Prostate gland (tissue), 2 donors: ENCODE measurements around the gene GRID2. TPM values are rescaled to one million over a fixed set of nuclear protein-coding genes. Genes with fewer than 3 reads are reported as not detected.

Experiments used
- DNase-seq: peaks from one replicate; pipeline ENCODE4 v3.0.0-alpha.2; 2019; ENCODE audit warnings: low spot score
- H3K27ac ChIP-seq, 2 donors: fragments of 200-600 bp; sonication (generic); 2 replicates each; pipeline ENCODE4 v1.5.1; 2017 to 2019
- H3K27me3 ChIP-seq: fragments of 200-600 bp; sonication (generic); replicated peaks from 2 replicates; pipeline ENCODE4 v1.5.1; 2019; ENCODE audit not compliant: insufficient read depth
- H3K36me3 ChIP-seq, 2 donors: fragments of 200-600 bp; sonication (generic); 1 replicate in 1 of 2; 2 replicates in 1 of 2; pipeline versions ENCODE4 v1.5.1 to v1.8.1; 2017 to 2019
- H3K4me1 ChIP-seq: fragments of 200-600 bp; sonication (generic); replicated peaks from 2 replicates; pipeline ENCODE4 v1.5.1; 2019
- H3K4me3 ChIP-seq, 2 donors: fragments of 200-600 bp; sonication (generic); 2 replicates each; pipeline ENCODE4 v1.5.1; 2017 to 2019
- H3K9me3 ChIP-seq: fragments of 200-600 bp; sonication (generic); 2 replicates; pipeline ENCODE4 v1.5.1; 2017
- POLR2A ChIP-seq: fragments of 450-650 bp; IDR thresholded peaks from one replicate; pipeline ENCODE4 v1.6.1; 2016; ENCODE audit warnings: antibody characterized with exemption, mild to moderate bottlenecking
- POLR2AphosphoS5 ChIP-seq: sonication (generic); formaldehyde crosslinking; IDR thresholded peaks from one replicate; pipeline ENCODE4 v1.6.1; 2017; ENCODE audit warnings: antibody characterized with exemption
- WGBS: methylation state at CpG from one replicate; pipeline ENCODE4 v1.1.5; 2018; 5-methylcytosine and 5-hydroxymethylcytosine counted together
- intact Hi-C: fragments of 100-400 bp; cut with DNase I; formaldehyde crosslinking; loops from one replicate; pipeline ENCODE4 v1.14.2; 2022
- total RNA-seq, 2 donors: library from RNA; depleted of rRNA; stranded (reverse); fragments of >200 nt; gene quantifications; one replicate each; pipeline ENCODE4 v1.1.0, GENCODE V29; 2016
- TF ChIP-seq, protein P1 (sequence below), 4 experiments: fragments of 200-600 bp in 2 of 4; fragments of 450-650 bp in 2 of 4; sonication (generic) in 2 of 4; IDR thresholded peaks; 1 replicate in 3 of 4; 2 replicates in 1 of 4; pipeline ENCODE4 v1.5.1; 2016 to 2019; ENCODE audit warnings: antibody characterized with exemption in 4 of 4, mild to moderate bottlenecking in 2 of 4, moderate library complexity in 2 of 4

The GRID2 gene
- total RNA-seq, 2 donors from 2014 or later: 0.09 to 11.0 TPM

DNA sequence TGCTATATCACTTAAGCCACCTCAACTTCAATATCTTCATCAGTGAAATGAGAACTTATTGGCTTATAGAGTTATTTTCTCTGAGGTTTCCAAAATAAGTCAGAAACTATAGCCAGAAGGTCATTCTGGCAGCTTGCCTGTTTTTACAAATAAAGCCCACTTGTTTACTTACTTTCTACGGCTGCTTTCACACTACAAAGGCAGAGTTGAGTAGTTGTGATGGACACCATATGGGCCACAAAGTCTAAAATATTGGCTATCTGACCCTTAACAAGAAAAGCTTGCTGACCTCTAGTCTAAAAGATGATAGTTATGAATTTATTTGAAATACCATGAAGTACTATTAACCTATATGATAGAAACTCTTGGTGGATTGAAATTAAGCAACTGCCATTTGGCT lies 1457.5 kb downstream of the GRID2 start:
- no peaks in the 10 kb centered on the region for H3K4me1 ChIP-seq
- WGBS: 49% methylated on average over 1 of the region's 1 CpG
- no peak for DNase-seq
- intact Hi-C loops: no loop called here
- H3K9me3 ChIP-seq: no peaks in the 10 kb centered on the region
- no peak overlapping the region for H3K27ac ChIP-seq
- TF ChIP-seq POLR2AphosphoS5 (no peak), POLR2A (no peak)
- TF ChIP-seq, protein P1, sequence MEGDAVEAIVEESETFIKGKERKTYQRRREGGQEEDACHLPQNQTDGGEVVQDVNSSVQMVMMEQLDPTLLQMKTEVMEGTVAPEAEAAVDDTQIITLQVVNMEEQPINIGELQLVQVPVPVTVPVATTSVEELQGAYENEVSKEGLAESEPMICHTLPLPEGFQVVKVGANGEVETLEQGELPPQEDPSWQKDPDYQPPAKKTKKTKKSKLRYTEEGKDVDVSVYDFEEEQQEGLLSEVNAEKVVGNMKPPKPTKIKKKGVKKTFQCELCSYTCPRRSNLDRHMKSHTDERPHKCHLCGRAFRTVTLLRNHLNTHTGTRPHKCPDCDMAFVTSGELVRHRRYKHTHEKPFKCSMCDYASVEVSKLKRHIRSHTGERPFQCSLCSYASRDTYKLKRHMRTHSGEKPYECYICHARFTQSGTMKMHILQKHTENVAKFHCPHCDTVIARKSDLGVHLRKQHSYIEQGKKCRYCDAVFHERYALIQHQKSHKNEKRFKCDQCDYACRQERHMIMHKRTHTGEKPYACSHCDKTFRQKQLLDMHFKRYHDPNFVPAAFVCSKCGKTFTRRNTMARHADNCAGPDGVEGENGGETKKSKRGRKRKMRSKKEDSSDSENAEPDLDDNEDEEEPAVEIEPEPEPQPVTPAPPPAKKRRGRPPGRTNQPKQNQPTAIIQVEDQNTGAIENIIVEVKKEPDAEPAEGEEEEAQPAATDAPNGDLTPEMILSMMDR (IDR thresholded peaks at IDR 0.05): no peak
- no peaks in the 10 kb centered on the region for H3K36me3 ChIP-seq
- H3K27me3 ChIP-seq: peaks cover 2% of the 10 kb centered on the region
- no peak overlapping the region for H3K4me3 ChIP-seq

DNA sequence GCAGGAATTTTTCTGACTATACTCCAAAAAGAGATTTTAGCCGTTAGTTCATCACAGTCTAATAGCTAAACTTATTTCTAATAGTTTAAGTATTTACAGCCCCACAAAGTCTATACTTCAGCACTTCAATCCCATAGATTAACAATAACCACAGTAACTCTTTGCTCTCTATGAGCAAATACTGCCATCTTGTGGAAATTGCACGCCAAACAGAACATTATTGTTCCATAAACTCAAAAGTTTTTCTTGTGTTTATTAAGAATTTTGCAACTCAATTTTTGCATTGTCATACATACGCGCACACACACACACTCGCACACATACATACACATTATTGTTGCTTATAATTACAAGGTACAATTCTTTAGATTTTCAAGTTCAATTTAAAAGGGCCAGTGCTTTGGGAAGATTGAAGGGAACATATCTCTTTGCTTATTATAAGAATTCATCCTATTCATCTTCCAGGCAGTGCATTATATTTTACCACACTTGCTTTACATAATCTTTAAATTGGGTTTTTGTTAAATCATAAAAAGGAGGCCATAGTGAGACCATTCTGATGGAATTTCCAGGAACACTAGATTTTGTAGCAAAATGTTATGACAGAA lies 1461.0 kb downstream of the GRID2 start:
- peak; percentile 7 for DNase-seq

DNA sequence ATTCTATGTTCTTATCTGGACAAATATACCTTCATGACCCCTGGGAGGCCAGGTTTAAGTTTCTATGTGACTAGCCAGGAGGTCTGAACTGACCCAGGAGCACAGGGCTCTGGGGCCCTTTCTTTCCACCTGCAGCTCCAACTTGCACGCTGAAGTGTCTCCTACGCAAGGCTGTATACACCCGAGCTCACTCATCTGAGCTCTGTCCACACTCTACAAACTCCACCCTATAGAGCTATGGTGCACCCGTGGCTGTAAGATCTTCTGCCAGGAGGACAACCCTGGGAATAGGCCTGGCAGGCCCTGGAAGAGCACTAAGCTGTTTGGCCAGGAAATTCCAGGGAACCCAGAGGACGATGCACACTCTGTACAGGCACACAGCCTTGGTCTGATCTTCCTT lies 1464.2 kb downstream of the GRID2 start:
- DNase-seq: no peak
- WGBS: 72% methylated on average over 5 of the region's 5 CpGs
- intact Hi-C loops: no loop called here
- H3K27me3 ChIP-seq: peaks cover 2% of the 10 kb centered on the region
- H3K4me3 ChIP-seq: no peak overlapping the region
- no peaks in the 10 kb centered on the region for H3K36me3 ChIP-seq
- TF ChIP-seq, protein P1 (IDR thresholded peaks at IDR 0.05): no peak
- TF ChIP-seq POLR2A (no peak), POLR2AphosphoS5 (no peak)
- no peaks in the 10 kb centered on the region for H3K4me1 ChIP-seq
- H3K9me3 ChIP-seq: no peaks in the 10 kb centered on the region
- H3K27ac ChIP-seq: no peak overlapping the region

More for the DNA sequence above, 1461.0 kb downstream of the GRID2 start:
- TF ChIP-seq, protein P1 (IDR thresholded peaks at IDR 0.05): peak; percentile 30 to 80 (median 68)
- no peak for TF ChIP-seq POLR2AphosphoS5
- TF ChIP-seq POLR2A: no peak
- Histone ChIP-seq H3K4me1 (no peaks in the 10 kb centered on the region), H3K4me3 (no peak overlapping the region), H3K36me3 (no peaks in the 10 kb centered on the region), H3K9me3 (no peaks in the 10 kb centered on the region), H3K27ac (no peak overlapping the region), H3K27me3 (peaks cover 2% of the 10 kb centered on the region)
- WGBS: 1% methylated on average over 5 of the region's 5 CpGs
- intact Hi-C loops: no loop called here

DNA sequence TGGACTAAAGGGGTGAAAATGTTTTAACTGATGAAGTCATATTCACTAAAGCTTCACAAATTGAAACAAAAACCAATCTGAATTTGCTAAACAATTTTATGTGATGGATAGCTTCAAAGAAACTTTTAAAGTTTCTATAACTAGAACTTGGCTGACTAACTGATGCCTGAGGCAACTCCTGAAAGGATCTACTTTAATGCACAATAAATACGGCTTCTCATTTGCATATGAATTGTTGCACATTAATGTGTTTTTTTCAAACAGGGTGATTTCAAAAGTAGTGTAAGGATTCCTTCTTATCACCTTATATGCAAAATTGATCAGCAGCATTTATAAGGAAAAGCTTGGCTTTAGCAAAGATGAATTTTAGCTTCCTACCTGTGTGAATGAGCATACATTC lies 1466.4 kb downstream of the GRID2 start:
- Histone ChIP-seq H3K4me1 (no peaks in the 10 kb centered on the region), H3K27me3 (peaks cover 2% of the 10 kb centered on the region), H3K9me3 (no peaks in the 10 kb centered on the region), H3K27ac (no peak overlapping the region), H3K36me3 (no peaks in the 10 kb centered on the region), H3K4me3 (no peak overlapping the region)
- no peak for DNase-seq
- 54% methylated on average over 1 of the region's 1 CpG for WGBS
- intact Hi-C loops: no loop called here
- TF ChIP-seq POLR2AphosphoS5 (no peak), POLR2A (no peak)
- TF ChIP-seq, protein P1 (IDR thresholded peaks at IDR 0.05): no peak
